NT2/D1 (cell line): ENCODE measurements around the gene PNPLA6.

ENCODE experiments used
- SUZ12 ChIP-seq: IDR thresholded peaks from 2 replicates; pipeline ENCODE4 v1.6.1; 2011; ENCODE audit not compliant: insufficient read length, insufficient read depth; ENCODE audit errors: extremely low read depth
- YY1 ChIP-seq: IDR thresholded peaks from 2 replicates; pipeline ENCODE4 v1.6.1; 2011; ENCODE audit not compliant: insufficient read length, insufficient read depth
- ZNF274 ChIP-seq: IDR thresholded peaks from 2 replicates; pipeline ENCODE4 v1.6.1; 2011; ENCODE audit warnings: mild to moderate bottlenecking, low read depth, low read length

DNA sequence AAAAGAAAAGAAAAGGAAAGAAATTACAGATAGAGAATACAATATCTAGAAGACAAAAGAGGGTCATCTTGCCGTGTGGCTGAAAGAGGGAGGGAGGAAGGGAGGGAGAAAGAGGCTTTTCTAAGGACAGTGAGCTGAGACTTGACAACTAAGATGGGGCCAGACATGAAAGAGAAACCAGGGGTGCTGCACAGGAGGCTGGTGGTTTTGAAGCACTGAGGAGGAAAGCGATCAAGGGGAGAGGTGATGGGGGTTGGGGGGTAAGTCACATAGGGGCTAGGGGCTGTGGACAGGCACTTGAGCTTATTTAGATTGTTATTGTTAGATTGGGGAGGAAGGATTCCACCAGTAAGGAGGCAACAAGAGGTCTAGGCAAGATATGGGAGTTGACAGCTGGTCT is 17.3 kb downstream of the PNPLA6 start:
- TF ChIP-seq SUZ12 (no peak), YY1 (no peak), ZNF274 (no peak)
